NCI-H510A (cell line): ENCODE data around the gene TMEM132D.
A peak's percentile ranks its signal among the peaks of the same experiment; 100 is the strongest.

ENCODE experiments used
- DNase-seq: peaks from one replicate; lab custom pipeline; 2025; lab: John Stamatoyannopoulos, UW

TMEM132D gene

GRCh38 chr12:129825316-129825715 is 78.5 kb downstream of the TMEM132D start:
- no peak for DNase-seq

- no peak for DNase-seq
These were observed 81.9 kb downstream of the TMEM132D start for GRCh38 chr12:129821964-129822363.

GRCh38 chr12:129819391-129819790 is 84.4 kb downstream of the TMEM132D start:
- peak; percentile 4 for DNase-seq

- DNase-seq = peak; percentile 58
These were observed 88.0 kb downstream of the TMEM132D start for GRCh38 chr12:129815846-129816245.

GRCh38 chr12:129811963-129812362 is 91.9 kb downstream of the TMEM132D start:
- DNase-seq = no peak

- no peak for DNase-seq
These were observed 96.7 kb downstream of the TMEM132D start for GRCh38 chr12:129807136-129807535.

- DNase-seq = no peak
These were observed 112.4 kb downstream of the TMEM132D start for GRCh38 chr12:129791396-129791795.

GRCh38 chr12:129790930-129791329 is 112.9 kb downstream of the TMEM132D start:
- no peak for DNase-seq

- DNase-seq = no peak
These were observed 113.5 kb downstream of the TMEM132D start for GRCh38 chr12:129790331-129790730.

- DNase-seq = no peak
These were observed 113.9 kb downstream of the TMEM132D start for GRCh38 chr12:129789921-129790320.

GRCh38 chr12:129788506-129789084 is 115.2 kb downstream of the TMEM132D start:
- DNase-seq = no peak

GRCh38 chr12:129779989-129780388 is 123.8 kb downstream of the TMEM132D start:
- DNase-seq = no peak

GRCh38 chr12:129779033-129779432 is 124.8 kb downstream of the TMEM132D start:
- DNase-seq = no peak

GRCh38 chr12:129776977-129777667 is 126.7 kb downstream of the TMEM132D start:
- peak; percentile 61 for DNase-seq

- DNase-seq = no peak
These were observed 131.0 kb downstream of the TMEM132D start for GRCh38 chr12:129772501-129773493.

GRCh38 chr12:129771238-129771637 is 132.6 kb downstream of the TMEM132D start:
- no peak for DNase-seq

- DNase-seq = no peak
These were observed 138.1 kb downstream of the TMEM132D start for GRCh38 chr12:129765719-129766118.

- DNase-seq = no peak
These were observed 141.4 kb downstream of the TMEM132D start for GRCh38 chr12:129762436-129762835.

- DNase-seq = no peak
These were observed 150.2 kb downstream of the TMEM132D start for GRCh38 chr12:129753586-129753985.

- no peak for DNase-seq
These were observed 153.4 kb downstream of the TMEM132D start for GRCh38 chr12:129750421-129750820.

- DNase-seq = no peak
These were observed 157.5 kb downstream of the TMEM132D start for GRCh38 chr12:129746318-129746717.

GRCh38 chr12:129729170-129729569 is 174.7 kb downstream of the TMEM132D start:
- DNase-seq = no peak

- DNase-seq = no peak
These were observed 176.7 kb downstream of the TMEM132D start for GRCh38 chr12:129727100-129727499.
